Erythroblast (primary cell): ENCODE results near the gene FER.

Experiments
- GATA1 ChIP-seq: IDR thresholded peaks from 2 replicates; pipeline ENCODE4 v1.6.1; 2011; ENCODE audit warnings: low read depth, mild to moderate bottlenecking, control low read depth, low read length, moderate library complexity
- POLR2A ChIP-seq: IDR thresholded peaks from 2 replicates; pipeline ENCODE4 v1.6.1; 2011; ENCODE audit warnings: mild to moderate bottlenecking, low read length

DNA sequence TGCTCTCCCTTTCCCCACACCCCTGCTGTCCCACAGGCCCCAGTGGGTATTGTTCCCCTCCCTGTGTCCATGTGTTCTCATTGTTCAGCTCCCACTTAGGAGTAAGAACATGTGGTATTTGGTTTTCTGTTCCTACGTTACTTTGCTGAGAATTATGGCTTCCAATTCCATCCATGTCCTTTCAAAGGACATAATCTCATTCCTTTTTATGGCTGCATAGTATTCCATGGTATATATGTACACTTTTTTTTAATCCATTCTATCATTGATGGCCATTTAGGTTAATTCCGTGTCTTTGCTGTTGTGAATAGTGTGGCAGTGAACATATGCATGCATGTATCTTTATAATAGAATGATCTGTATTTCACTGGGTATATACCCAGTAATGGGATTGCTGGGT is 25.6 kb downstream of the FER start:
- no peak for TF ChIP-seq GATA1
- no peak for TF ChIP-seq POLR2A
